K562 (cell line): Measurements from ENCODE around the gene CD19. TPM values are rescaled to one million over a fixed set of nuclear protein-coding genes. Genes with fewer than 3 reads are reported as not detected.
A peak's percentile ranks its signal among the peaks of the same experiment; 100 is the strongest.

ENCODE experiments used
- ATAC-seq: fragments of 200-7000 bp; cut with Tn5 transposase; 3 replicates; pipeline ENCODE4 v1.9.1; 2020; ENCODE audit warnings: moderate library complexity
- BruUV-seq: library from RNA; stranded (reverse); fragments of 400-500 nt; replicated peaks from 2 replicates; lab custom pipeline; 2021; lab: Mats Ljungman, UMichigan
- CTCF ChIA-PET: fragments of 300-600 bp; formaldehyde crosslinking; extraction: SDS; loops from one replicate; lab custom pipeline; 2021; ENCODE audit warnings: low intra/inter-chr PET ratio; lab: Yijun Ruan, JAX
- POLR2A ChIA-PET: fragments of 300-600, 350-650 bp; sonication (Branson Sonifier 250); formaldehyde crosslinking; extraction: SDS; loops from one replicate; lab custom pipeline; 2021; ENCODE audit warnings: antibody characterized with exemption, inconsistent platforms; lab: Yijun Ruan, JAX
- DNase-seq, 4 experiments: peaks; one replicate each; pipeline versions ENCODE4 v3.0.0 to v3.0.0-alpha.2; 2011 to 2018; ENCODE audit warnings: low spot score in 3 of 4, mixed read lengths in 3 of 4; ENCODE audit errors: extremely low read depth in 1 of 4
- FAIRE-seq: peaks from 2 replicates; lab custom pipeline; 2011; peaks lifted over from hg19 to GRCh38; lab: Jason Lieb, UNC
- H2AFZ ChIP-seq: 2 replicates; pipeline ENCODE4 v1.6.0; 2011; ENCODE audit warnings: low read depth, low read length, control low read depth, inconsistent platforms
- H3K27ac ChIP-seq: fragments of 200-600 bp; 3 replicates; pipeline ENCODE4 v1.8.0; 2011; ENCODE audit warnings: low read depth, mild to moderate bottlenecking, control low read depth, inconsistent platforms, low read length, moderate library complexity, mixed read lengths; ENCODE audit errors: extremely low read depth
- H3K27me3 ChIP-seq, 2 experiments: fragments of 300-600 bp in 1 of 2; 2 replicates in 1 of 2; 3 replicates in 1 of 2; pipeline versions ENCODE4 v1.6.0 to v1.8.0; 2011; ENCODE audit warnings: inconsistent platforms in 2 of 2, low read length in 2 of 2, mild to moderate bottlenecking in 1 of 2, mixed read lengths in 1 of 2, moderate library complexity in 1 of 2; ENCODE audit not compliant: control insufficient read depth in 2 of 2, insufficient read depth in 2 of 2
- H3K36me3 ChIP-seq: fragments of 300-600 bp; 3 replicates; pipeline ENCODE4 v1.8.0; 2011; ENCODE audit warnings: mild to moderate bottlenecking, low read length, inconsistent platforms; ENCODE audit not compliant: control insufficient read depth, insufficient read depth
- H3K4me1 ChIP-seq, 2 experiments: fragments of 200-600 bp in 1 of 2; replicated peaks in 1 of 2; 2 replicates in 1 of 2; 3 replicates in 1 of 2; pipeline versions ENCODE4 v1.5.1 to v1.8.0; 2011; ENCODE audit warnings: inconsistent platforms in 2 of 2, low read length in 2 of 2, mild to moderate bottlenecking in 1 of 2, mixed read lengths in 1 of 2, moderate library complexity in 1 of 2; ENCODE audit not compliant: control insufficient read depth in 2 of 2, insufficient read depth in 2 of 2
- H3K4me2 ChIP-seq: 2 replicates; pipeline ENCODE4 v1.6.1; 2011; ENCODE audit warnings: low read length, control low read depth, inconsistent platforms, mixed read lengths; ENCODE audit not compliant: insufficient read depth
- H3K4me3 ChIP-seq: fragments of 200-600 bp; sonication (generic), shearing (Covaris generic); 2 replicates; pipeline ENCODE4 v1.5.1; 2016; ENCODE audit warnings: control low read depth, inconsistent platforms
- H3K79me2 ChIP-seq: fragments of 200-600 bp; 3 replicates; pipeline ENCODE4 v1.8.0; 2011; ENCODE audit warnings: low read length, inconsistent platforms; ENCODE audit not compliant: control insufficient read depth, insufficient read depth
- H3K9ac ChIP-seq, 2 experiments: 2 replicates each; pipeline versions ENCODE4 v1.6.0 to v1.6.1; 2011; ENCODE audit warnings: low read depth in 2 of 2, low read length in 2 of 2, control low read depth in 1 of 2, inconsistent platforms in 1 of 2, mild to moderate bottlenecking in 1 of 2, mixed read lengths in 1 of 2; ENCODE audit not compliant: insufficient read depth in 1 of 2
- H3K9me1 ChIP-seq: one replicate; pipeline ENCODE4 v1.6.0; 2011; ENCODE audit warnings: inconsistent platforms, mild to moderate bottlenecking, low read length, moderate library complexity; ENCODE audit not compliant: control insufficient read depth, insufficient read depth
- H3K9me3 ChIP-seq: replicated peaks from 2 replicates; pipeline ENCODE4 v1.5.1; 2011; ENCODE audit warnings: low read depth, low read length, inconsistent platforms; ENCODE audit not compliant: control insufficient read depth, insufficient read depth
- H4K20me1 ChIP-seq: replicated peaks from 2 replicates; pipeline ENCODE4 v1.6.1; 2011; ENCODE audit warnings: low read length, inconsistent platforms, mixed read lengths; ENCODE audit not compliant: control insufficient read depth, insufficient read depth
- EGR1 ChIP-seq: fragments of 450-650 bp; conservative IDR thresholded peaks from 2 replicates; pipeline ENCODE4 v1.6.1; 2017; ENCODE audit warnings: mild to moderate bottlenecking
- HNRNPL ChIP-seq: fragments of 200-400 bp; formaldehyde crosslinking; IDR thresholded peaks from 2 replicates; pipeline ENCODE4 v1.6.1; 2017; ENCODE audit warnings: low read depth, mild to moderate bottlenecking, low read length
- RBFOX2 ChIP-seq: fragments of 200-400 bp; formaldehyde crosslinking; IDR thresholded peaks from 2 replicates; pipeline ENCODE4 v1.6.1; 2017; ENCODE audit warnings: low read depth, mild to moderate bottlenecking, low read length, moderate library complexity
- TARDBP ChIP-seq: fragments of 450-650 bp; IDR thresholded peaks from 2 replicates; pipeline ENCODE4 v1.6.1; 2016
- TOE1 ChIP-seq, 2 experiments: fragments of 450-650 bp in 1 of 2; sonication (generic) in 1 of 2; formaldehyde crosslinking in 1 of 2; IDR thresholded peaks; 2 replicates each; pipeline versions ENCODE4 v1.7.1 to v1.8.0; 2016 to 2022; ENCODE audit warnings: borderline replicate concordance in 2 of 2, mild to moderate bottlenecking in 2 of 2, antibody characterized with exemption in 1 of 2, inconsistent platforms in 1 of 2, low read depth in 1 of 2, missing genetic modification reagents in 1 of 2, moderate library complexity in 1 of 2
- ZBTB17 ChIP-seq: fragments of 450-650 bp; formaldehyde crosslinking; IDR thresholded peaks from 2 replicates; pipeline ENCODE4 v1.4.0; 2020; ENCODE audit warnings: mild to moderate bottlenecking
- ZNF197 ChIP-seq: fragments of 200-800 bp; sonication (Bioruptor generic); IDR thresholded peaks from 2 replicates; pipeline ENCODE4 v1.6.1; 2016; ENCODE audit warnings: low read depth, missing genetic modification characterization, missing compliant biosample characterization
- WGBS: fragments of 100-300 bp; shearing (Covaris generic); methylation state at CpG from one replicate; pipeline ENCODE4 v1.1.6; 2016; ENCODE audit warnings: low coverage, mixed read lengths; ENCODE audit not compliant: insufficient coverage; ENCODE audit errors: missing lambda C conversion rate; 5-methylcytosine and 5-hydroxymethylcytosine counted together
- in situ Hi-C: fragments of 300-500 bp; cut with MboI; formaldehyde crosslinking; loops from 4 replicates; pipeline ENCODE4 v1.15.0; 2018; ENCODE audit warnings: inconsistent platforms, mixed read lengths
- intact Hi-C: fragments of 100-400 bp; cut with micrococcal nuclease; formaldehyde crosslinking; loops from 2 replicates; pipeline ENCODE4 v1.14.2; 2022
- polyA plus RNA-seq, 8 experiments: library from polyadenylated mRNA; depleted of rRNA in 4 of 8; stranded (reverse) in 5 of 8; unstranded in 3 of 8; fragments of >200 nt; fragmentation: Nextera tagmentation in 2 of 8; fragmentation: Illumina TruSeq in 1 of 8; extraction: Ambion mirVana in 2 of 8; extraction: Trizol in 1 of 8; gene quantifications; 2 replicates each; pipeline versions ENCODE4 v1.2.1 to v1.2.3, GENCODE V29; 2011 to 2014; ENCODE audit warnings: inconsistent platforms in 1 of 8, missing spikeins in 1 of 8
- total RNA-seq, 7 experiments: library from RNA; depleted of rRNA in 6 of 7; stranded (reverse); fragments of >200 nt in 6 of 7; fragmentation: Illumina TruSeq in 2 of 7; extraction: Trizol in 2 of 7; gene quantifications; 2 replicates each; pipeline versions ENCODE4 v1.2.1 to v1.2.3, GENCODE V29; 2011 to 2021; ENCODE audit warnings: low replicate concordance in 1 of 7
- TF ChIP-seq, protein P1 (sequence below): fragments of 250-450 bp; sonication (Bioruptor Pico); IDR thresholded peaks from 2 replicates; pipeline ENCODE4 v1.8.0; 2021; ENCODE audit warnings: moderate library complexity, mild to moderate bottlenecking, inconsistent platforms
- TF ChIP-seq, protein P2 (sequence below): IDR thresholded peaks from 2 replicates; pipeline ENCODE4 v1.6.1; 2011; ENCODE audit warnings: borderline replicate concordance, low read depth, mild to moderate bottlenecking, moderate library complexity, low read length; ENCODE audit not compliant: insufficient read depth, poor library complexity, severe bottlenecking

The CD19 gene
- total and polyA plus RNA-seq, 9 of the 15 experiments (the other 6 are each of a cell fraction or from before 2014, with no cell fraction given), result 0.27 to 3.7 (median 2.0) TPM; not detected in 1

DNA sequence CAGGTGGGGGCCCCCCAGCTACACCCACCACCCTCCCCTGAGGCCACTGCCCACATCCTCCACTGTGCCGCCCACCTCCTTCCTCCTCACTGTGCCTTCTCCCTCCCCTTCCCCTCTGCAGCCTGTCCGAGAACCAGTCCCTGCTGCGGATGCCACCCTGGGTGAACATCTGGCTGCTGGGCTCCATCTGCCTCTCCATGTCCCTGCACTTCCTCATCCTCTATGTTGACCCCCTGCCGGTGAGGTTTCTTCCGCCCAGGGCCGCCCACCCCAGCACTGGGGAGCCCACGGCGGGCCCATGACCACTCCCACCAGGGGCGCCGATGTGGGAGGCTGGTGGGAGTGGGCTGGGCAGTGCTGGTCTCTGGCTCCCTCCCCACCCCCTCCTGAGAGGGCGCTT, 28.9 kb upstream of the CD19 start:
- TF ChIP-seq ZBTB17 (CRISPR knock-in tag) (no peak), EGR1 (0 out of 2 replicates have a peak, but pooled peaks have one; percentile 11), RBFOX2 (no peak)
- Histone ChIP-seq H2AFZ (no peak overlapping the region), H4K20me1 (no peaks in the 10 kb centered on the region), H3K27ac (no peak overlapping the region), H3K4me2 (no peak overlapping the region), H3K27me3 (no peaks in the 10 kb centered on the region), H3K36me3 (no peaks in the 10 kb centered on the region), H3K4me3 (no peak overlapping the region), H3K79me2 (no peaks in the 10 kb centered on the region), H3K9me1 (no peaks in the 10 kb centered on the region), H3K9ac (no peak overlapping the region), H3K9me3 (no peaks in the 10 kb centered on the region), H3K4me1 (peaks cover 0 to 31% of the 10 kb centered on the region in 2 experiments; a peak in 2 of 5 replicates)
- CTCF ChIA-PET, result no interaction called here
- WGBS, result 61% methylated on average over 9 of the region's 11 CpGs
- intact Hi-C loops (no loop called here), in situ Hi-C loops (no loop called here)
- no peak for ATAC-seq
- no TSS peak for BruUV-seq
- no peak for FAIRE-seq
- DNase-seq, result no peak
- POLR2A ChIA-PET, result interaction anchor here (0.6 to 1.0 kb wide), 2 partner anchors 15 to 51 kb away, joined by 3 to 4 read pairs; no protein-coding TSS in a partner anchor

DNA sequence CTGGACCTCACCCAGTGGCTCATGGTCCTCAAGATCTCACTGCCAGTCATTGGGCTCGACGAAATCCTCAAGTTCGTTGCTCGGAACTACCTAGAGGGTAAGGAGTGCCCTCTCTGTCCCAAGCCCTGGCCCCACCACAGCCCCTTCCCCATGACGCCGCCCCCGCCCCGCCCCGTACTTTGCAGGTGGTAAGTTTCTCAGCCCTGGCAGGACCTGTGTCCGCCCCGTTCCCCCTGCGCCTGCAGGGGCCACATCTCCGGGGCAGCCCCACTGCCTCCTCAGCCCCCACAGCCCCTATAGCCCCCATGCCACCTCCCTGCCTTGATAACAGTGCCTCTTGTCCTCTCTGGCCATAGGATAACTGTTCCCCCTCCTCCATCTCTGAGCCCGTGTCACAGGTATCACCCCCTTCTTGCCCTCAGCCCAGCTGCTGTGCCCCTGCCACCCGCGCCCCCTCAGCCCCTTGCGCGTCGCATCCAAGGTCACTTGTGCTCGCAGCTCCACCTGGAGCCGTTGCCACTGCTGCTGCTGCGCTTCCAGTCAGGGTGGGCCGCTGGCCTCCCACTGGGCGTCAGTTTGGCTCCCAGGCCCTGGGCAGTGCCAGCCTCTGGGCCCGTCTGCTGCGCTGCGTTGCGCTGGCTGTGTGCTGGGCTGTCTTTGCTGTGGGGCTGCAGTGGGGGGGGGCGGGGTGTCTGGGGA, 28.3 kb upstream of the CD19 start:
- peaks cover 0 to 28% of the 10 kb centered on the region in 2 experiments; a peak in 2 of 5 replicates for H3K4me1 ChIP-seq
- TF ChIP-seq ZNF197 (CRISPR knock-in tag) (no peak), HNRNPL (peak; percentile 39; the same call in 1 of the 2 replicates), TARDBP (no peak), TOE1 (IDR thresholded peaks at IDR 0.05; ENCODE audit: borderline replicate concordance) (no peak), TOE1 (CRISPR knock-in tag; IDR thresholded peaks at IDR 0.05; ENCODE audit: borderline replicate concordance, low read depth) (no peak)
- TF ChIP-seq, protein P1, sequence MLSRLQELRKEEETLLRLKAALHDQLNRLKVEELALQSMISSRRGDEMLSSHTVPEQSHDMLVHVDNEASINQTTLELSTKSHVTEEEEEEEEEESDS (CRISPR knock-in tag), result no peak
- TF ChIP-seq, protein P2, sequence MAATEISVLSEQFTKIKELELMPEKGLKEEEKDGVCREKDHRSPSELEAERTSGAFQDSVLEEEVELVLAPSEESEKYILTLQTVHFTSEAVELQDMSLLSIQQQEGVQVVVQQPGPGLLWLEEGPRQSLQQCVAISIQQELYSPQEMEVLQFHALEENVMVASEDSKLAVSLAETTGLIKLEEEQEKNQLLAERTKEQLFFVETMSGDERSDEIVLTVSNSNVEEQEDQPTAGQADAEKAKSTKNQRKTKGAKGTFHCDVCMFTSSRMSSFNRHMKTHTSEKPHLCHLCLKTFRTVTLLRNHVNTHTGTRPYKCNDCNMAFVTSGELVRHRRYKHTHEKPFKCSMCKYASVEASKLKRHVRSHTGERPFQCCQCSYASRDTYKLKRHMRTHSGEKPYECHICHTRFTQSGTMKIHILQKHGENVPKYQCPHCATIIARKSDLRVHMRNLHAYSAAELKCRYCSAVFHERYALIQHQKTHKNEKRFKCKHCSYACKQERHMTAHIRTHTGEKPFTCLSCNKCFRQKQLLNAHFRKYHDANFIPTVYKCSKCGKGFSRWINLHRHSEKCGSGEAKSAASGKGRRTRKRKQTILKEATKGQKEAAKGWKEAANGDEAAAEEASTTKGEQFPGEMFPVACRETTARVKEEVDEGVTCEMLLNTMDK, result no peak
- TF ChIP-seq, all 486 proteins: peak for 1
- Histone ChIP-seq H3K4me2 (no peak overlapping the region), H3K27ac (no peak overlapping the region), H3K79me2 (no peaks in the 10 kb centered on the region), H3K27me3 (no peaks in the 10 kb centered on the region), H4K20me1 (no peaks in the 10 kb centered on the region), H3K36me3 (no peaks in the 10 kb centered on the region), H2AFZ (no peak overlapping the region), H3K4me3 (no peak overlapping the region), H3K9me3 (no peaks in the 10 kb centered on the region), H3K9me1 (peaks cover 2% of the 10 kb centered on the region), H3K9ac (no peak overlapping the region)
- in situ Hi-C loops (no loop called here), intact Hi-C loops (no loop called here)
- 76% methylated on average over 19 of the region's 29 CpGs for WGBS
- no peak for FAIRE-seq
- ATAC-seq, result no peak
- POLR2A ChIA-PET, result interaction anchor here (1.0 kb wide), 1 partner anchor 16 kb away, joined by 3 read pairs; no protein-coding TSS in a partner anchor
- no TSS peak for BruUV-seq
- no peak for DNase-seq
- CTCF ChIA-PET, result no interaction called here
